Measurements from ENCODE around the gene FUCA1.
"Not testable (repeated sequence)": the region's sequence is repeated elsewhere in the genome, so short reads cannot be mapped to it uniquely, and the experiment has no call there.

FUCA1 gene

GRCh38 chr1:23837908-23838307, 30.2 kb downstream of the FUCA1 start:
- no peak for DNase-seq (ENCODE audit: low read depth)

- DNase-seq (ENCODE audit: low read depth), result no peak
Measured at GRCh38 chr1:23836037-23836436, 32.1 kb downstream of the FUCA1 start.

DNA sequence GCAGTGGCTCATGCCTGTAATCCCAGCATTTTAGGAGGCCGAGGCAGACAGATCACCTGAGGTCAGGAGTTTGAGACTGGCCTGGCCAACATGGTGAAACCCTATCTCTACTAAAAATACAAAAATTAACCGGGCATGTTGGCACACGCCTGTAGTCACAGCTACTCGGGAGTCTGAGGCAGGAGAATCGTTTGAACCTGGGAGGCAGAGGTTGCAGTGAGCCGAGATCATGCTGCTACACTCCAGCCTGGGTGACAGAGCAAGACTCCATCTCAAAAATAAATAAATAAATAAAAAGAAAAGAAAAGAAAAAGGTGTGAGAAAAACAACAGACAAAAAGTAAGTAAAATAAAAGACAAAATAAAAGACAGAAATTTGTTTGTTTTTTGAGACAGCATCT, 33.9 kb downstream of the FUCA1 start:
- DNase-seq (ENCODE audit: low read depth), result not testable (repeated sequence)

- DNase-seq (ENCODE audit: low read depth), result no peak
Measured at GRCh38 chr1:23827717-23828116, 40.4 kb downstream of the FUCA1 start.

DNA sequence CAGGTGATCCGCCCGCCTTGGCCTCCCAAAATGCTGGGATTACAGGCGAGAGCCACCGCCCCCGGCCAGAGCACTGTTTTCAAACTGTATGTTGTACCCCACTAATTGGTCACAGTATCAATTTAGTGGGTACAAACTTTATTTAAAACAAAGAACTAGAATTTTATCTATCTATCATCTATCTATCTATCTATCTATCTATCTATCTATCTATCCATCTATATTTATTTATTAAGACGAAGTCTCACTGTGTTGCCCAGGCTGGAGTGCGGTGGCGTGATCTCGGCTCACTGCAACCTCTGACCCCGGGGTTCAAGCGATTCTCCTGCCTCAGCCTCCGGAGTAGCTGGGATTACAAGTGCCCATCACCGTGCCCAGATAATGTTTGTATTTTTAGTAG, 41.5 kb downstream of the FUCA1 start:
- not testable (repeated sequence) for DNase-seq (ENCODE audit: low read depth)

- no peak for DNase-seq (ENCODE audit: low read depth)
Measured at GRCh38 chr1:23825762-23826522, 42.1 kb downstream of the FUCA1 start.

DNA sequence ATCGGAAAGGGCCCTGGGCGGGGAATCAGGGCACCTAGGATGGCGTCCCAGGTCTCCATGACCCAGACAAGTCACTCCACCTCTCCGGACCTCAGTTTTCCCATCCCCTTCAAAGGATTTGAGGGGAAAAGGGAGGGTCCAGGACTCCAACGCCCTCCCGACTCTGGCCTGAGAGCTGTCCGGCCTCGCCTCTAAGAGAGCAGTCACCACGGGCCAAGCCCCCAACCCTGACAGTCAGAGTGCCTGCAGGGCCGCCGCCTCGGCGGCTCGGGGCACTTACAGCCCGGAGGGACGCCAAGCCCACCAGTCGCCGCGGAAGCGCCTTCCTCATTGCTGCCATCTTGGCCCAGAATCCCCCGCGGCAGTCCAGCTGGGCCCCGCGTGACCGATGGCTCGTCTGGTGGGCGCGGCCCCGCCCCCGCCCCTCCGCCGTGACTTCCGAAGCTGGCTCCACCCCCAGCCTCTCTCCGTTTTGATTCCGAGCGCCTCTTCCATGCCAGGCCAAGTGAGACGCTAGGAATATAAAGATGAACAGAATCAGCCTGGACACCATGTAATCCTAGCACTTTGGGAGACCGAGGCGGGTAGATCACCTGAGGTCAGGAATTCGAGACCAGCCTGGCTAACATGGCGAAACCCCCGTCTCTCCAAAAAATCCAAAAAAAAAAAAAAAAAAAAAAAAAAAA, 42.9 kb downstream of the FUCA1 start, which contains the start of gene HMGCL:
HMGCL (minus strand) TSS at position 354 of the 686 bp plus-strand sequence; CDS start at position 340, 14 bp downstream.
- peak; percentile 71 for DNase-seq (ENCODE audit: low read depth)

- DNase-seq (ENCODE audit: low read depth), result no peak
Measured at GRCh38 chr1:23824711-23825075, 43.4 kb downstream of the FUCA1 start.

DNA sequence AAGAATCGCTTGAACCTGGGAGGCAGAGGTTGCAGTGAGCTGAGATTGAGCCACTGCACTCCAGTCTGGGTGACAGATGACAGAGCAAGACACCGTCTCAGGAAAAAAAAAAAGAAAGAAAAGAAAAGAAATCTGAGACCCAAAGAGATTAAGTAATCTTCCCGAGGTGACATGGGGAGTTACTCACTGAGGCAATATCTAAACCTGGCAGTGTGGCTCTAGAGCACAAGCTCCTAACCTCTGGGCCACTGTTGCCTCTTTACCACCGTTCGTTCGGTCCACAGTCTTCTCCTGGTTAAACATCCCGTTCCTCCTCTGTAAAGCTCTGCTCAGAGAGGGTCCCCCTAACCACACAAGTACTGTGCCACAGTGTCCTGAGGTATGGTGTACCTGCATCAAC, 44.3 kb downstream of the FUCA1 start:
- DNase-seq (ENCODE audit: low read depth), result no peak

DNA sequence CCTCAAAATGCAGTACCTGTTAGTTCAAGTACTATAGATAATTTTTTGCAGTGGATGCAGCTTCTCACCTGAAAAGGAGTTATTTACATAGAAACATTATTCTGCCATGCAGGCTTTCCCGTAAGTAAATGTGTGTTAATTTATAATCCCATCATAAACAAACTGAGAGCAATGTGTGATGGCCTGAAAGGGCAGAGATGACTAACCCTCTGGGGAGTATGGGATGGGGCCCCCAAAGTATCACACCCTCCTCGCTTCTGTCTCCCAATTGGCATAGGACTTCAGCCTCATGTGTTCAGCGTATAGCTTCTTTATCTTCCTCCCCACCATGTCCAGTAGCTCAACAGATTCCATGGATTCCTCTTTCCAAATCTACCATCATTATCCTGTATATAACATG, 50.5 kb downstream of the FUCA1 start:
- DNase-seq (ENCODE audit: low read depth), result no peak

DNA sequence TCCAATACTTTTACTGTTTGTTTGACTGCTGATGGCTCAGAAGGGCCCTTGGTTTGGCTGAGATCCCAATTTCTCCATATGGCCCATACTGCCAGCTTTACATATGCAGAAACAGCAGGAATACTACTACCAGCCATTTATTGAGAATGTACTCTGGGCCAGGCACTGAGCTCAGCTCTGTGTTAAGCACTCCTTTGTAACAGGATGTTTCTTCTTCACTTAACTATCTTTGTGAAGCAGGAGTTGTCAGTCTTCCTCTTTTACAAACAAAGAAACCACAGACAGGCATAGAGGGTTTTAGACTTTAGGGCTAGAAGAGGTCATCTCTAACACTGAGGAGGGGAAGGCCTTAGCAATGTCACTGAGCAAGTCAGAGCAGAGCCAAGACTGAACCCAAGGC, 51.2 kb downstream of the FUCA1 start:
- DNase-seq (ENCODE audit: low read depth), result no peak

- no peak for DNase-seq (ENCODE audit: low read depth)
Measured at GRCh38 chr1:23816361-23816760, 51.7 kb downstream of the FUCA1 start.

- no peak for DNase-seq (ENCODE audit: low read depth)
Measured at GRCh38 chr1:23814016-23814415, 54.1 kb downstream of the FUCA1 start.

DNA sequence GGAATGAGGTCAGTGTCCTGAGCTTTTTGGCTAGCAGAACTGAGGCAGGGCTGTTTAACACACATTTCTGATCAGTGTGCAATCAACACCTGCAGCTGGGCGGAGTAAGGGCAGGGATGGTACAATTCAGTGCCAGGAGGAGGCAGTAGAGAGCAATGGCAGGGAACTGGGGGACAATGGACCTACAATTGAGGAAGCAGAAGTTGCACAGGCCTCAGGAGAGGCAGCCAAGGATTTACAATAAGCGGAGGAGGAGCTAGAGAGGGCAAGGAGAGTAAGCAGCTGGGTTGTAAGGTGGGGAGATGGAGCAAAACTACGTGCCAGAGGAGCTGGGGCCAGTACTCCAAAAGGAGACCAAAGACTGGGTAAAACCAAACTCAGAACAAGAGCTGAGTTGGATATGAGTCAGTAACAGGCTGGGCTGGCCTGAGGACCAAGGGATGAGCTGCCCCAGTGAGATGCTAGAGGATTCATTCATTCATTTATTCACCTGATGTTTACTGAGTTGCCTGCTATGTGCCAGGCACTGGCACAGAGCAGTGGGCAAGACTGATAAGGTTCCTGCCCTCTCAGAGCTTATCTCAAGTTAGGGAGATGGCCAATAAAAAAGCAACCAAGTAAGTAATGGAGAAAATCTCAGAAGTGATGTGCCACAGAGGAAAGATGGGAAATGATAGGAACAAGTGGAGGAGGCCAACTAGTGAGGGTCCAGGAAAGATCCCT, 57.1 kb downstream of the FUCA1 start:
- no peak for DNase-seq (ENCODE audit: low read depth)

- DNase-seq (ENCODE audit: low read depth), result peak; percentile 35
Measured at GRCh38 chr1:23809751-23810171, 58.3 kb downstream of the FUCA1 start.

GRCh38 chr1:23807453-23807852, 60.6 kb downstream of the FUCA1 start:
- no peak for DNase-seq (ENCODE audit: low read depth)

DNA sequence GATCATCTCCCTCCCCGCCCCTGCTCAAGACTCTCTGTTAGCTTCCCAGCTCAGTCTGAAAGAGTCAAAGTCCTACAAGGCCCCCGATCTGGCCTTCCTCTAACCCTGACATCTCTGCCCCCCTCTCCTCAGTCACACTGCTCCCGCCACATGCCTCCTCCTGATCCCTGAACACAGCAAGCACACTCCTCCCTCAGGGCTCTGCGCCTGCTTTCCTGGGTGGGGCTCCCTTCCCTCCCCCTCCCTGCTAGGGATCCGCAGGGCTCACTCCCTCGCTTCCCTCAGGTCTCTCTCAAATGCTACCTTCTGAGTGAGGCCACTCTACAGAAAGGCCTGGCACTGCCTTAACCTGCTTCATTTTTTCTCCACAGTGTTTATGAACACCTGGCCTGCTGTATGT, 61.8 kb downstream of the FUCA1 start:
- no peak for DNase-seq (ENCODE audit: low read depth)

GRCh38 chr1:23805025-23805424, 63.1 kb downstream of the FUCA1 start:
- no peak for DNase-seq (ENCODE audit: low read depth)

DNA sequence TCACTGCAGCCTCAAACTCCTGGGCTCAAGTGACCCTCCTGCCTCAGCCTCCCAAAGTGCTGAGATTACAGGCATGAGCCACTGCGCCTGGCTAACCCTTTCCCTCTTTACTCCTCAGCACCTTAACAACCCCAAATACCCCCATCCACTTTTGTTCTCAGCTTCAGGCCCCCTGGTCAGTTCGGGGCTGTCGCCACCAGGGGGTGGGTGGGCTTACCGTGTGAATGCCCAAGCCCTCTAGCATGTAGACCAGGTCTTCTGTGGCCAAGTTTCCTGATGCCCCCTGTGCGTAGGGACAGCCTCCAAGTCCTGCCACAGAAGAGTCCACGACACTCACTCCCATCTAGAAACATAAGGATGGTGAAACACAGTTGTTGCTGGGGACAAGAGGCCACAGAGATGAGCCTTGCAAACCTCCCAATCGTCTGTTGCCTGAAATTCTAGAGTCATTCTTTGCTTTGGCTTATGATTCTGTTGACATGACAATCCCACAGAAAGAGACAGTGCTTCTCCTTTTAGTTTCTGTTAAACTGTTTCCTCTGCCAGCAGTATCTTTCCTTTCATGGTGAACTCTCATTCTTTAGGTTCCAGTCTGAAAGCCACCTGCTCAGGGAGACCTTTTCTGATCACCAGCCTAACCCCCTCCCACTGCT, 63.8 kb downstream of the FUCA1 start:
- DNase-seq (ENCODE audit: low read depth), result no peak

DNA sequence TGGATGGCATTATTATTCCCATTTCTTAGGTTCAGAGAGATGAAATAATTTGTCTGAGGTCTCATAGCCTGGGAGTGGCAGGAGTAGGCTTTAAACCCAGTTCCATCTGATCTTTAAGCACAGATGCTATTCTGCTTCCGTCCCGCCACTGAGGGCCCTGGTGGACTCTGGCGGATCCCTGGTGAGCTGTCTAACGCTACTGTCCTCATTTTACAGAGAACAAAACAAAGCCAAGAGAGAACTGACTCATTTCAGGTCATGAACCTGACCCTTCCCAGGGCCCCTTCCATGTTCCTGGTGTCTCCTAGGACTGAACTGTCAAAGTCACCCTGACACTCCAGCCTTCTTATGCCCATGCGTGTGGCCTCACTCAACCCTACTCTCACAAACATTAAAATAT, 64.4 kb downstream of the FUCA1 start:
- DNase-seq (ENCODE audit: low read depth), result no peak

- not testable (repeated sequence) for DNase-seq (ENCODE audit: low read depth)
Measured at GRCh38 chr1:23802809-23803342, 65.2 kb downstream of the FUCA1 start.

DNA sequence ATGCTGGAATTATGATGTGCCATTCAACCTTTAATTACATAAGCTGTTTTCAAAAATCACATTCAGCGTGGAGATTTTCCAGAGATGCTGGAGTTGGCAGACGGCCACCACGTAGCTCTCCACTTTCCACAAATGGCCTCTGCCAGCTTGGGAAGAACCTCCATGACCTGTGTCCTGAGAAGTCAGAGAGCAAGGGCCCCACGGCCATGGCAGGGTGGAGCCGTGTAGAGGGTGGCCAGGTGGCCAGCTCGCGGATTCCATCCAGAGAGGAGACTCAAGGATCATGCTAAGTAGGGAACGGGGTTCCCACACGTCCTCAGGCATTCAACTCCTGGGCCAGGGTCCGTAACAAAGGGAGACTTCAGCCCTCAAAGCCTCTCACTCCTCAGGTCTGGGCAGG, 66.2 kb downstream of the FUCA1 start:
- no peak for DNase-seq (ENCODE audit: low read depth)

All from stimulated activated CD8-positive, alpha-beta memory T cell treated with anti-CD3 and anti-CD28 coated beads, Interleukin-15, amount 100 ng/mL, for 24 hours (primary cell).